Measurements from ENCODE around the gene ZNF394. TPM values are rescaled to one million over a fixed set of nuclear protein-coding genes. Genes with fewer than 3 reads are reported as not detected.

Gene ZNF394
- total and polyA plus RNA-seq, 2 donors (not counting 1 experiment from before 2014, with no cell fraction given), result 50.5 to 80.7 TPM

DNA sequence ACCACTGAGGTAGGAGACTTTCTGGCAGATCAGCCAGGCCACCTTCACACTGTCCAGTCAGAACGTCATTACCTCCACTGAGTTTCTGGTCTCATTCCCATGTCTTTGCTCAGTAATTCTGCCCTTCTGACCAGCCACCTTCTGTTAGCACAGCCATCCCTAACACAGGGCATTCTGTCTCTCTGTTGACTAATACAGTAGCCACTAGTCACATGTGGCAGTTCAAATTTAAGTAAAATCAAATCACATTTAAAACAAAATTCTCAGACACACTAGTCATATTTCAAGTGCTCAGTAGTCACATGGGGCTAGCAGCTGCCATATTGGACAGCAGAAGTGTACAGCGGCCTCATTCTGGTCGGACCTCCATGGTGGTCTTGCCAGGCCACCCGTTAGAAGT is 54.0 kb downstream of the ZNF394 start:
- intact Hi-C loops (cut with micrococcal nuclease), result no loop called here
- Histone ChIP-seq H3K36me3 (replicated peaks in 1 of 2; ENCODE audit: control extremely low read depth in 1 of 2, control insufficient read depth in 1 of 2, extremely low read depth in 1 of 2, insufficient read depth in 2 of 2, low read length in 1 of 2) (peaks cover 3 to 56% of the 10 kb centered on the region in 2 experiments), H3K27ac (ENCODE audit: low read length in 2 of 2) (no peak overlapping the region), H3K4me1 (ENCODE audit: control insufficient read depth in 2 of 2, insufficient read depth in 2 of 2, low read length in 2 of 2) (peaks cover 0 to 12% of the 10 kb centered on the region in 2 donors), H3K4me3 (ENCODE audit: control extremely low read depth in 1 of 5, extremely low read depth in 1 of 5, insufficient read depth in 1 of 5, low read depth in 2 of 5, low read length in 4 of 5) (no peak overlapping the region), H3K9ac (ENCODE audit: low read length) (no peak overlapping the region), H3K4me2 (replicated peaks; ENCODE audit: low read depth, low read length, poor library complexity, severe bottlenecking) (no peak overlapping the region), H4K20me1 (ENCODE audit: control insufficient read depth, insufficient read depth, low read length, poor library complexity, severe bottlenecking) (no peaks in the 10 kb centered on the region), H3K79me2 (ENCODE audit: control insufficient read depth, insufficient read depth, low read length) (peaks cover 38% of the 10 kb centered on the region), H3K9me3 (ENCODE audit: control extremely low read depth in 1 of 3, control insufficient read depth in 2 of 3, insufficient read depth in 1 of 3, low read length in 2 of 3) (no peaks in the 10 kb centered on the region), H3K27me3 (replicated peaks in 1 of 4; ENCODE audit: control extremely low read depth in 1 of 4, control insufficient read depth in 3 of 4, insufficient read depth in 4 of 4, low read length in 3 of 4) (no peaks in the 10 kb centered on the region), H2AFZ (ENCODE audit: insufficient read depth, low read depth, low read length, poor library complexity, severe bottlenecking) (no peak overlapping the region)
- Mint-ChIP-seq H3K4me3 (no peak overlapping the region), H3K9me3 (ENCODE audit: insufficient read depth) (no peaks in the 10 kb centered on the region), H3K27ac (no peak overlapping the region), H3K4me1 (peaks cover 17% of the 10 kb centered on the region), H3K27me3 (no peaks in the 10 kb centered on the region)
- ATAC-seq (ENCODE audit: low read depth) (no peak), DNase-seq (no peak)
- 97% methylated on average over 4 of the region's 4 CpGs for WGBS (ENCODE audit: insufficient coverage)
- ChIA-PET POLR2A (no interaction called here), CTCF (no interaction called here)
- TF ChIP-seq CTCF (IDR thresholded peaks at IDR 0.05) (no peak), EZH2 (IDR thresholded peaks at IDR 0.05; ENCODE audit: borderline replicate concordance, insufficient read depth, low read depth, low read length, poor library complexity, severe bottlenecking) (no peak)

Other genes with a start within 250 kb of the ZNF394 start
- not detected in 2 replicates for gene MYH16, start 227.4 kb downstream of the ZNF394 start, total RNA-seq
- gene MYH16, start 227.4 kb downstream of the ZNF394 start, polyA plus RNA-seq, result not detected in 2 replicates
- gene ARPC1A, start 174.4 kb downstream of the ZNF394 start, total RNA-seq, result 41.7 and 47.8 TPM in 2 replicates
- 35.0 and 45.5 TPM in 2 replicates for gene ARPC1A, start 174.4 kb downstream of the ZNF394 start, polyA plus RNA-seq
- gene ARPC1B, start 125.6 kb downstream of the ZNF394 start, total RNA-seq, result 142 and 164 TPM in 2 replicates
- gene ARPC1B, start 125.6 kb downstream of the ZNF394 start, polyA plus RNA-seq, result 520 and 563 TPM in 2 replicates
- 60.4 and 61.7 TPM in 2 replicates for gene PDAP1, start 91.7 kb downstream of the ZNF394 start, total RNA-seq
- 19.2 and 51.5 TPM in 2 replicates for gene PDAP1, start 91.7 kb downstream of the ZNF394 start, polyA plus RNA-seq
- gene BUD31, start 91.3 kb downstream of the ZNF394 start, total RNA-seq, result 53.9 and 57.8 TPM in 2 replicates
- gene BUD31, start 91.3 kb downstream of the ZNF394 start, polyA plus RNA-seq, result 69.4 and 118 TPM in 2 replicates
- 10.2 and 14.8 TPM in 2 replicates for gene PTCD1, start 61.5 kb downstream of the ZNF394 start, total RNA-seq
- 8.5 and 9.7 TPM in 2 replicates for gene PTCD1, start 61.5 kb downstream of the ZNF394 start, polyA plus RNA-seq
- gene CPSF4, start 61.3 kb downstream of the ZNF394 start, total RNA-seq, result 60.0 and 63.2 TPM in 2 replicates
- 52.9 and 68.9 TPM in 2 replicates for gene CPSF4, start 61.3 kb downstream of the ZNF394 start, polyA plus RNA-seq
- gene ATP5MF, start 34.1 kb downstream of the ZNF394 start, total RNA-seq, result 108 and 135 TPM in 2 replicates
- gene ATP5MF, start 34.1 kb downstream of the ZNF394 start, polyA plus RNA-seq, result 835 and 963 TPM in 2 replicates
- gene ZNF789, start 27.4 kb downstream of the ZNF394 start, total RNA-seq, result 36.7 and 37.3 TPM in 2 replicates
- 16.4 and 19.8 TPM in 2 replicates for gene ZNF789, start 27.4 kb downstream of the ZNF394 start, polyA plus RNA-seq
- gene ZKSCAN5, start 4.4 kb upstream of the ZNF394 start, total RNA-seq, result 10.9 and 11.7 TPM in 2 replicates
- 3.1 and 3.3 TPM in 2 replicates for gene ZKSCAN5, start 4.4 kb upstream of the ZNF394 start, polyA plus RNA-seq
- 11.9 and 12.8 TPM in 2 replicates for gene FAM200A, start 51.8 kb upstream of the ZNF394 start, total RNA-seq
- gene FAM200A, start 51.8 kb upstream of the ZNF394 start, polyA plus RNA-seq, result 1.6 and 2.1 TPM in 2 replicates
- 150 and 154 TPM in 2 replicates for gene ZNF655, start 58.4 kb upstream of the ZNF394 start, total RNA-seq
- 125 and 178 TPM in 2 replicates for gene ZNF655, start 58.4 kb upstream of the ZNF394 start, polyA plus RNA-seq
- gene TMEM225B, start 98.0 kb upstream of the ZNF394 start, total RNA-seq, result 0.86 and 1.6 TPM in 2 replicates
- 0.61 and 0.95 TPM in 2 replicates for gene TMEM225B, start 98.0 kb upstream of the ZNF394 start, polyA plus RNA-seq
- gene ZSCAN25, start 116.7 kb upstream of the ZNF394 start, total RNA-seq, result 37.1 and 39.5 TPM in 2 replicates
- gene ZSCAN25, start 116.7 kb upstream of the ZNF394 start, polyA plus RNA-seq, result 11.8 and 14.7 TPM in 2 replicates
- not detected in 2 replicates for gene CYP3A5, start 179.7 kb upstream of the ZNF394 start, total RNA-seq
- not detected in 2 replicates for gene CYP3A5, start 179.7 kb upstream of the ZNF394 start, polyA plus RNA-seq
- not detected in 2 replicates for gene CYP3A7, start 234.9 kb upstream of the ZNF394 start, total RNA-seq
- gene CYP3A7, start 234.9 kb upstream of the ZNF394 start, polyA plus RNA-seq, result not detected in 2 replicates